ENCODE measurements around the gene TASP1.

- TF ChIP-seq CTCF (IDR thresholded peaks at IDR 0.05) (no peak), POLR2A (IDR thresholded peaks at IDR 0.05) (no peak), POLR2AphosphoS5 (IDR thresholded peaks at IDR 0.05) (no peak), EP300 (IDR thresholded peaks at IDR 0.05) (no peak)
These were observed 114.4 kb downstream of the TASP1 start for GRCh38 chr20:13524339-13524738.
